Measurements from ENCODE around the gene CCNL2.

Gene CCNL2

GRCh38 chr1:1358433-1359271 lies 40.5 kb downstream of the CCNL2 start, which contains the start of gene MXRA8:
MXRA8 (minus strand) TSS chr1:1358555; CDS start chr1:1358504, 51 bp downstream.
- in situ Hi-C loops (cut with MboI; ENCODE audit: low sequenced_read_pairs) = no loop called here

GRCh38 chr1:1357871-1358432 lies 41.2 kb downstream of the CCNL2 start:
- in situ Hi-C loops (cut with MboI; ENCODE audit: low sequenced_read_pairs) = no loop called here

- in situ Hi-C loops (cut with MboI; ENCODE audit: low sequenced_read_pairs) = no loop called here
These were observed 42.2 kb downstream of the CCNL2 start for GRCh38 chr1:1356796-1357401.

- in situ Hi-C loops (cut with MboI; ENCODE audit: low sequenced_read_pairs) = no loop called here
These were observed 42.9 kb downstream of the CCNL2 start for GRCh38 chr1:1356166-1356795.

GRCh38 chr1:1355416-1355815 lies 43.7 kb downstream of the CCNL2 start:
- in situ Hi-C loops (cut with MboI; ENCODE audit: low sequenced_read_pairs) = no loop called here

- in situ Hi-C loops (cut with MboI; ENCODE audit: low sequenced_read_pairs) = no loop called here
These were observed 44.6 kb downstream of the CCNL2 start for GRCh38 chr1:1354271-1355247.

GRCh38 chr1:1353389-1354151 lies 45.6 kb downstream of the CCNL2 start:
- in situ Hi-C loops (cut with MboI; ENCODE audit: low sequenced_read_pairs) = no loop called here

- in situ Hi-C loops (cut with MboI; ENCODE audit: low sequenced_read_pairs) = no loop called here
These were observed 46.2 kb downstream of the CCNL2 start for GRCh38 chr1:1352786-1353388.

GRCh38 chr1:1351511-1352427 lies 47.4 kb downstream of the CCNL2 start:
- in situ Hi-C loops (cut with MboI; ENCODE audit: low sequenced_read_pairs) = no loop called here

GRCh38 chr1:1349256-1350012 lies 49.7 kb downstream of the CCNL2 start, which contains the start of gene DVL1:
DVL1 (minus strand) TSS chr1:1349418; CDS start chr1:1349065, 353 bp downstream.
- in situ Hi-C loops (cut with MboI; ENCODE audit: low sequenced_read_pairs) = no loop called here

GRCh38 chr1:1348420-1349255 lies 50.5 kb downstream of the CCNL2 start:
- in situ Hi-C loops (cut with MboI; ENCODE audit: low sequenced_read_pairs) = no loop called here

GRCh38 chr1:1347663-1348419 lies 51.3 kb downstream of the CCNL2 start:
- in situ Hi-C loops (cut with MboI; ENCODE audit: low sequenced_read_pairs) = no loop called here

GRCh38 chr1:1347026-1347595 lies 52.0 kb downstream of the CCNL2 start:
- in situ Hi-C loops (cut with MboI; ENCODE audit: low sequenced_read_pairs) = no loop called here

- in situ Hi-C loops (cut with MboI; ENCODE audit: low sequenced_read_pairs) = no loop called here
These were observed 52.6 kb downstream of the CCNL2 start for GRCh38 chr1:1346501-1346890.

- in situ Hi-C loops (cut with MboI; ENCODE audit: low sequenced_read_pairs) = no loop called here
These were observed 53.2 kb downstream of the CCNL2 start for GRCh38 chr1:1345860-1346500.

Measured in HL-60/S4 (cell line).